ENCODE measurements around the gene USP15.

DNA sequence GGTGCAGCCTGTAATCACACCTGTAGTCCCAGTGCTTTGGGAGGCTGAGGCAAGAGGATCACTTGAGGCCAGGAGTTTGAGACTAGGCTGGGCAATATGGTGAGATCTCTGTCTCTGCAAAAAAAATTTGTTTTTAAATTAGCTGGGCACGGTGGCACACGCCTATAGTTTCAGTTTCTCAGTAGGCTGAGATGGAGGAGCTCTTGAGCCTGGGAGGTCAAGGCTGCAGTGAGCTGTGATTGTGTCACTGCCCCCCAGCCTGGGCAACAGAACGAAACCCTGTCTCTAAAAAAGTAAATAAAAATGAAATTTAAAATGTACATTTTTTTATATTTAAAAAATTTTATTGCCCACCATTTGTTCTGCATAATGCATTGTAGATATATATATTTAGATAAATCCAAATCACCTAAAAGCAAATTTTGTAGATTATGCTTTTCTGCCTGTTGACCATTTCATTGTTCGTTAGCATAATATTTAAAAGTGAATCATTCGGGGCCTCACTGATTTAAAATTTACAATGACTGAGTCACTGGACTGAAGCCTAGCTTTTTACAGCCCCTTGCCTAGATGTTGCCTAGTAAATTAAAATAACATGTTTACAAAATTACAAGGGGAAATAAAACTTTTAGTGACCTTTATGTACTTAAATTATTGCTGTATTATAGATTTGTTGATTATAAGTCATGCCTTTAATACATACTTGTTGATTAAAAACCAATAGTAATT is 87.9 kb downstream of the USP15 start:
- TF ChIP-seq, protein P1, sequence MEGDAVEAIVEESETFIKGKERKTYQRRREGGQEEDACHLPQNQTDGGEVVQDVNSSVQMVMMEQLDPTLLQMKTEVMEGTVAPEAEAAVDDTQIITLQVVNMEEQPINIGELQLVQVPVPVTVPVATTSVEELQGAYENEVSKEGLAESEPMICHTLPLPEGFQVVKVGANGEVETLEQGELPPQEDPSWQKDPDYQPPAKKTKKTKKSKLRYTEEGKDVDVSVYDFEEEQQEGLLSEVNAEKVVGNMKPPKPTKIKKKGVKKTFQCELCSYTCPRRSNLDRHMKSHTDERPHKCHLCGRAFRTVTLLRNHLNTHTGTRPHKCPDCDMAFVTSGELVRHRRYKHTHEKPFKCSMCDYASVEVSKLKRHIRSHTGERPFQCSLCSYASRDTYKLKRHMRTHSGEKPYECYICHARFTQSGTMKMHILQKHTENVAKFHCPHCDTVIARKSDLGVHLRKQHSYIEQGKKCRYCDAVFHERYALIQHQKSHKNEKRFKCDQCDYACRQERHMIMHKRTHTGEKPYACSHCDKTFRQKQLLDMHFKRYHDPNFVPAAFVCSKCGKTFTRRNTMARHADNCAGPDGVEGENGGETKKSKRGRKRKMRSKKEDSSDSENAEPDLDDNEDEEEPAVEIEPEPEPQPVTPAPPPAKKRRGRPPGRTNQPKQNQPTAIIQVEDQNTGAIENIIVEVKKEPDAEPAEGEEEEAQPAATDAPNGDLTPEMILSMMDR (IDR thresholded peaks at IDR 0.05; ENCODE audit: low read depth, low read length) = no peak
- no peak for TF ChIP-seq EZH2phosphoT487 (IDR thresholded peaks at IDR 0.05; ENCODE audit: low read depth)

All from OCI-LY3 (cell line).